Measurements from ENCODE around the gene ZNF846.

Gene ZNF846

DNA sequence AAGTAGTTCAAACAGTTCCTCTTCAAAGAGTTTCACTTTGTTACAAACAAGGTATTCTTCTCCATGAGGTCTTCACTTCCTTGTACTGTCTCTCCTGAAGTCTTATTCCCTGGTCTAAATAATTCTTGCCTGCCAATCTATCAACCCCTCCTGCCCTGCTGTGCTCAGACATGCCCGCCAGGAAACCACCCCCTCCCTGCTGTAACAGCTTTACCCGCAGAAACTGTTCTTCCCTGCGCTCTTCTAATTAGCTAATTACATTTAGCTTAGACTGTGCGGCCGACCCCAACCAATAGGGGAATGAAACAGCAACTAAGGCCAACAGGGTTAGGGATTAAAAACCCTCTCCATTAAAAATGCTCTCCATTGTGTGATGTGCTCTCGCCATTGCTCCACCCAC lies 46.7 kb downstream of the ZNF846 start:
- peaks cover 20% of the 10 kb centered on the region for H3K4me1 ChIP-seq (ENCODE audit: insufficient read depth, low read length)
- no peak overlapping the region for H3K9ac ChIP-seq (ENCODE audit: low read depth, low read length)
- peaks cover 13% of the 10 kb centered on the region; the same call in 1 of the 2 replicates for H3K9me3 ChIP-seq (ENCODE audit: insufficient read depth, low read depth, low read length)
- no peaks in the 10 kb centered on the region for H3K27me3 ChIP-seq (ENCODE audit: insufficient read depth, low read length)
- H3K36me3 ChIP-seq (ENCODE audit: insufficient read depth, low read length): no peaks in the 10 kb centered on the region
- no peak overlapping the region for H3K27ac ChIP-seq (ENCODE audit: low read depth, low read length)
- WGBS: 74% methylated on average over 6 of the region's 6 CpGs
- H3K4me3 ChIP-seq (ENCODE audit: low read length): no peak overlapping the region

DNA sequence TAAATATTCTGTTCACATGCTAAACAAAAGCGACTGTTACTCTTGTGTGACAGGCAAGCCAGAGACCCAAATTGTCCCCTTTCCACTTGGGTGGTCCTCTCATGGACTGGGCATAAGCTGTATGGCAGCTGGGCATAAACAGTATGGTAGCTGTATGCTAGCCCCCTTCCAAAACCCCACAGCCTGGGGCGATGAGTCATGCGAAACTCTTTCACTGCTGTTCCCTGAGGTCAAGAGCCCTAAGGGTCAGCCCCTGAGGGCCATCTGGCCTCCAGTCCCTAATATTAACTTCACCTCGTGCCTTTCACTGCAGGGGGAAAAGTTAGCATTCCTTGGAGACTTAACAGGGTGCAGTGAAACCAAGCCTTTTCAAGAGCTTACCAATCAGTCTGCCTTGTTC lies 48.0 kb downstream of the ZNF846 start:
- Histone ChIP-seq H3K9me3 (ENCODE audit: insufficient read depth, low read depth, low read length) (peaks cover 13% of the 10 kb centered on the region; the same call in 1 of the 2 replicates), H3K36me3 (ENCODE audit: insufficient read depth, low read length) (no peaks in the 10 kb centered on the region), H3K4me3 (ENCODE audit: low read length) (no peak overlapping the region), H3K9ac (ENCODE audit: low read depth, low read length) (no peak overlapping the region), H3K4me1 (ENCODE audit: insufficient read depth, low read length) (peaks cover 20% of the 10 kb centered on the region), H3K27ac (ENCODE audit: low read depth, low read length) (no peak overlapping the region), H3K27me3 (ENCODE audit: insufficient read depth, low read length) (no peaks in the 10 kb centered on the region)
- WGBS: 71% methylated on average over 4 of the region's 4 CpGs

DNA sequence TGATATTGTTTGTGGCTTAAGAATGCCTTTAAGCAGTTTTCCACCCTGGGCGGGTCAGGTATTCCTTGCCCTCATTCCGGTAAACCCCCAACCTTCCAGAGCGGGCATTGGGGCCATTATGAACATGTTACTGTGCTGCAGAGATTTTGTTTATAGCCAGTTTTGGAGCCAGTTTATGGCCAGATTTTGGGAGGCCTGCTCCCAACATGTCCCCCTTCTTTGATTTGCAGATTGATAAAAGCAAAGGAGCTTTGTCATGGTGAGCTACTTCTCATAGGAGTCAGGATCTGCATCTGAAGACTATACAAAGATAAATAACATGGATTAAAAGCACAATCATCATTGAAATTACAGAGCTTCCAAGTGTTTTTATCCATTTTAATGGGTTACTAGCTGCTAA lies 56.7 kb downstream of the ZNF846 start:
- Histone ChIP-seq H3K4me1 (ENCODE audit: insufficient read depth, low read length) (no peaks in the 10 kb centered on the region), H3K9ac (ENCODE audit: low read depth, low read length) (no peak overlapping the region), H3K27ac (ENCODE audit: low read depth, low read length) (no peak overlapping the region), H3K4me3 (ENCODE audit: low read length) (no peak overlapping the region), H3K9me3 (ENCODE audit: insufficient read depth, low read depth, low read length) (peaks cover 29% of the 10 kb centered on the region), H3K27me3 (ENCODE audit: insufficient read depth, low read length) (no peaks in the 10 kb centered on the region), H3K36me3 (ENCODE audit: insufficient read depth, low read length) (no peaks in the 10 kb centered on the region)
- WGBS: 90% methylated on average over 3 of the region's 3 CpGs

DNA sequence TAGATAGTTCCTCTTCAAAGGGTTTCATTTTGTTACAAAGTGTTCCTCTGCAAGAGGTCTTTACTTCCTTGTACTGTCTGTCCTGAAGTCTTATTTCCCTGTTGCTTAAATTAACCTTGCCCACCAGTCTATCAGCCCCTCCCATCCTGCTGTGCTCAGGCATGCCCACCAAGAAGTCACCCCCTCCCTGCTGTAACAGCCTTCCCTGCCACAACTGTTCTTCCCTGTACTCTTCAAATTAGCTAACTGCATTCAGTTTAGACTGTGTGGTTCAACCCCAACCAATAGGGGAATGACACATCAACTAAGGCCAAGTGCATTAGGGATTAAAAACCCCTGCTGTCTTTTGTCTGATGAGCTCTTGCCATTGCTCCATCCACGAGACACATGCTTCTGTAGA lies 59.2 kb downstream of the ZNF846 start:
- H3K27ac ChIP-seq (ENCODE audit: low read depth, low read length): no peak overlapping the region
- H3K27me3 ChIP-seq (ENCODE audit: insufficient read depth, low read length): no peaks in the 10 kb centered on the region
- no peak overlapping the region for H3K4me3 ChIP-seq (ENCODE audit: low read length)
- H3K36me3 ChIP-seq (ENCODE audit: insufficient read depth, low read length): no peaks in the 10 kb centered on the region
- H3K9me3 ChIP-seq (ENCODE audit: insufficient read depth, low read depth, low read length): peaks cover 29% of the 10 kb centered on the region
- no peak overlapping the region for H3K9ac ChIP-seq (ENCODE audit: low read depth, low read length)
- 89% methylated on average over 1 of the region's 1 CpG for WGBS
- no peaks in the 10 kb centered on the region for H3K4me1 ChIP-seq (ENCODE audit: insufficient read depth, low read length)

DNA sequence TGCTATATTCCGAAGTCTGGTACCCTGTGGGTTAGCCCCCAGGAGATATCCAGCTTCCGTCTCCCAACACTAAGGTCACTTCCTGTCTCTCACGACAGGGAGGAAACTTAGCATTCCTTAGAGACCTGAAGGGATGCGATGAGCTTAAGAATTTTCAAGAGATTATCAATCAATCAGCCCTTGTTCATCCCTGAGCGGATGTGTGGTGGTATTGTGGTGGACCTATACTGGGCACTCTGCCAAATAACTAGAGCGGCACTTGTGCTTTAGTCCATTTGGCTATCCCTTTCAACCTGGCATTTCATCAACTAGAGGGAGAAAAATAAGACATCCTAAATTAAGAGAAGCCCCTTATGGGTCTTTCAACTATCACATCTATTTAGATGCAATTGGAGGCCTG lies 62.7 kb downstream of the ZNF846 start:
- H3K36me3 ChIP-seq (ENCODE audit: insufficient read depth, low read length): no peaks in the 10 kb centered on the region
- H3K4me1 ChIP-seq (ENCODE audit: insufficient read depth, low read length): no peaks in the 10 kb centered on the region
- H3K9me3 ChIP-seq (ENCODE audit: insufficient read depth, low read depth, low read length): peaks cover 14% of the 10 kb centered on the region
- no peaks in the 10 kb centered on the region for H3K27me3 ChIP-seq (ENCODE audit: insufficient read depth, low read length)
- no peak overlapping the region for H3K9ac ChIP-seq (ENCODE audit: low read depth, low read length)
- no peak overlapping the region for H3K27ac ChIP-seq (ENCODE audit: low read depth, low read length)
- 87% methylated on average over 6 of the region's 6 CpGs for WGBS
- H3K4me3 ChIP-seq (ENCODE audit: low read length): no peak overlapping the region

DNA sequence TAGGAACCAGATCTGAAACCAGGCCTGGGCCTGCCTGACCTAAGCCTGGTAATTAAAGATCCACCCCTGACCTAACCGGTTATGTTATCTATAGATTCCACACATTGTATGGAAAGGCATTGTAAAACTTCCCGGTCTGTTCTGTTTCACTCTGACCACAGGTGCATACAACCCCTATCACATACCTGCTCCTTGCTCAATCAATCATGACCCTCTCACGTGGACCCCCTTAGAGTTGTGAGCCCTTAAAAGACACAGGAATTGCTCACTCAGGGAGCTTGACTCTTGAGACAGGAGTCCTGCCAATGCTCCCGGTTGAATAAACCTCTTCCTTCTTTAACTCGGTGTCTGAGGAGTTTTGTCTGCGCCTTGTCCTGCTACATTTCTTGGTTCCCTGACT lies 66.4 kb downstream of the ZNF846 start:
- 89% methylated on average over 6 of the region's 6 CpGs for whole genome bisulfite sequencing

More for the DNA sequence above, 66.4 kb downstream of the ZNF846 start:
- Histone ChIP-seq H3K27ac (ENCODE audit: low read depth, low read length) (no peak overlapping the region), H3K27me3 (ENCODE audit: insufficient read depth, low read length) (no peaks in the 10 kb centered on the region), H3K36me3 (ENCODE audit: insufficient read depth, low read length) (no peaks in the 10 kb centered on the region), H3K9me3 (ENCODE audit: insufficient read depth, low read depth, low read length) (peaks cover 19% of the 10 kb centered on the region; the same call in 1 of the 2 replicates), H3K4me1 (ENCODE audit: insufficient read depth, low read length) (no peaks in the 10 kb centered on the region), H3K4me3 (ENCODE audit: low read length) (no peak overlapping the region), H3K9ac (ENCODE audit: low read depth, low read length) (no peak overlapping the region)
